HG03095 (cell line): ENCODE measurements around the gene MGRN1.

ENCODE experiments used
- ATAC-seq: cut with Tn5 transposase; IDR thresholded peaks from one replicate; pipeline ENCODE4 v1.9.1; 2021; ENCODE audit warnings: moderate library complexity; ENCODE audit not compliant: unreplicated experiment

The MGRN1 gene

GRCh38 chr16:4624015-4624826, at the start of gene MGRN1:
Gene MGRN1 (plus strand): TSS chr16:4624826. CDS start chr16:4624961, 135 bp downstream.
- ATAC-seq, result peak; percentile 62

- no peak for ATAC-seq
Observed at GRCh38 chr16:4574919-4575705, 49.5 kb upstream of the MGRN1 start.

GRCh38 chr16:4576008-4576407, 48.6 kb upstream of the MGRN1 start:
- no peak for ATAC-seq

GRCh38 chr16:4578961-4579530, 45.6 kb upstream of the MGRN1 start:
- ATAC-seq, result no peak

GRCh38 chr16:4580250-4580649, 44.4 kb upstream of the MGRN1 start:
- no peak for ATAC-seq

GRCh38 chr16:4583906-4584305, 40.7 kb upstream of the MGRN1 start:
- ATAC-seq, result no peak

- ATAC-seq, result no peak
Observed at GRCh38 chr16:4586291-4586690, 38.3 kb upstream of the MGRN1 start.

GRCh38 chr16:4588386-4588785, 36.2 kb upstream of the MGRN1 start:
- no peak for ATAC-seq

GRCh38 chr16:4588961-4589360, 35.7 kb upstream of the MGRN1 start:
- no peak for ATAC-seq

GRCh38 chr16:4591191-4591590, 33.4 kb upstream of the MGRN1 start:
- ATAC-seq, result no peak

GRCh38 chr16:4591706-4592470, 32.7 kb upstream of the MGRN1 start:
- ATAC-seq, result no peak

GRCh38 chr16:4593086-4593485, 31.5 kb upstream of the MGRN1 start:
- no peak for ATAC-seq

GRCh38 chr16:4594433-4595410, 29.9 kb upstream of the MGRN1 start:
- no peak for ATAC-seq

- no peak for ATAC-seq
Observed at GRCh38 chr16:4597174-4597573, 27.5 kb upstream of the MGRN1 start.

GRCh38 chr16:4599037-4599436, 25.6 kb upstream of the MGRN1 start:
- no peak for ATAC-seq

- ATAC-seq, result no peak
Observed at GRCh38 chr16:4599545-4599944, 25.1 kb upstream of the MGRN1 start.

GRCh38 chr16:4601036-4601863, 23.4 kb upstream of the MGRN1 start:
- no peak for ATAC-seq

- ATAC-seq, result no peak
Observed at GRCh38 chr16:4601864-4602186, 22.8 kb upstream of the MGRN1 start.

GRCh38 chr16:4602331-4602730, 22.3 kb upstream of the MGRN1 start:
- no peak for ATAC-seq
